ENCODE measurements around the gene PIGK. TPM values are rescaled to one million over a fixed set of nuclear protein-coding genes. Genes with fewer than 3 reads are reported as not detected.

Gene PIGK
- polyA plus RNA-seq, 1 donor (not counting 4 experiments of a cell fraction or from before 2014, with no cell fraction given), result 29.4 TPM

GRCh38 chr1:77095236-77095635 is 124.0 kb downstream of the PIGK start:
- dilution Hi-C loops (cut with MboI; ENCODE audit: extremely low pct_ligation_motif_present, low sequenced_read_pairs), result no loop called here
- Histone ChIP-seq H3K27me3 (ENCODE audit: control insufficient read depth, extremely low read depth, insufficient read depth, low read length) (no peaks in the 10 kb centered on the region), H3K27ac (ENCODE audit: control insufficient read depth, insufficient read depth, low read length) (no peak overlapping the region), H3K9ac (ENCODE audit: control insufficient read depth, extremely low read depth, insufficient read depth, low read length) (no peak overlapping the region), H3K4me1 (ENCODE audit: control insufficient read depth, extremely low read depth, insufficient read depth, low read length) (no peaks in the 10 kb centered on the region), H3K9me1 (ENCODE audit: control insufficient read depth, extremely low read depth, insufficient read depth, low read length) (no peaks in the 10 kb centered on the region), H3K4me3 (ENCODE audit: control insufficient read depth in 2 of 3, extremely low read depth in 1 of 3, insufficient read depth in 2 of 3, low read depth in 1 of 3, low read length in 3 of 3) (no peak overlapping the region), H3K36me3 (ENCODE audit: control insufficient read depth in 2 of 2, extremely low read depth in 1 of 2, insufficient read depth in 2 of 2, low read length in 2 of 2) (peaks cover 0 to 2% of the 10 kb centered on the region in 2 experiments), H4K20me1 (ENCODE audit: control insufficient read depth, extremely low read depth, insufficient read depth, low read length) (no peaks in the 10 kb centered on the region), H2AFZ (ENCODE audit: control insufficient read depth, low read length) (no peak overlapping the region), H3K79me2 (ENCODE audit: control insufficient read depth, insufficient read depth, low read length) (no peaks in the 10 kb centered on the region), H3K4me2 (ENCODE audit: control insufficient read depth, extremely low read depth, insufficient read depth, low read depth, low read length) (no peak overlapping the region), H3K9me3 (ENCODE audit: control insufficient read depth, low read depth, low read length) (no peaks in the 10 kb centered on the region)
- FAIRE-seq, result no peak
- TF ChIP-seq CTCF (optimal IDR thresholded peaks at IDR 0.05 in 1 of 3, IDR thresholded peaks at IDR 0.05 in 1 of 3, conservative IDR thresholded peaks at IDR 0.05 in 1 of 3; ENCODE audit: extremely low read depth in 1 of 3, insufficient read depth in 2 of 3, low read length in 3 of 3) (no peak), EZH2 (IDR thresholded peaks at IDR 0.05; ENCODE audit: low read length) (no peak)
- DNase-seq (ENCODE audit: low read depth, low spot score), result no peak

DNA sequence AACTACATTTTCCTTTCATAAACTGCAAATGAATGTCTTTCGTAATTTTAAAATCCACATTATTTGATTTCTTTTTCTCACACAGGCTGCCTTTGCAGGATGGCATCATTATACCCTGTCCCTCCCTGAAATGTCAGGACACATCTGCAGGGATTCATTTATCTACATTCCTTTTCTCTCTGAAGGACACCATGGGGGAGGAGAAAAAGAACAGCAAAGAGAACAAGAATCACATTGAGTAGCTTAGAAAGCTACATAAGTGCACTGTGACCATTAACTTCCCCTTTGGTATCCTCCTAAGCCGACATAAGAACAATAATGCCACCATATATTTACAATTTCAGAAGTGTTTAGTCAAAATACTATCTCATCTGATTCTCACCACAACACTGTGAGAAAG is 129.5 kb downstream of the PIGK start:
- DNase-seq (ENCODE audit: low read depth, low spot score) (no peak), FAIRE-seq (no peak)
- Histone ChIP-seq H3K9me3 (ENCODE audit: control insufficient read depth, low read depth, low read length) (no peaks in the 10 kb centered on the region), H3K79me2 (ENCODE audit: control insufficient read depth, insufficient read depth, low read length) (no peaks in the 10 kb centered on the region), H3K4me1 (ENCODE audit: control insufficient read depth, extremely low read depth, insufficient read depth, low read length) (no peaks in the 10 kb centered on the region), H3K36me3 (ENCODE audit: control insufficient read depth in 2 of 2, extremely low read depth in 1 of 2, insufficient read depth in 2 of 2, low read length in 2 of 2) (peaks cover 0 to 4% of the 10 kb centered on the region in 2 experiments), H4K20me1 (ENCODE audit: control insufficient read depth, extremely low read depth, insufficient read depth, low read length) (no peaks in the 10 kb centered on the region), H3K4me2 (ENCODE audit: control insufficient read depth, extremely low read depth, insufficient read depth, low read depth, low read length) (no peak overlapping the region), H3K9me1 (ENCODE audit: control insufficient read depth, extremely low read depth, insufficient read depth, low read length) (no peaks in the 10 kb centered on the region), H3K27me3 (ENCODE audit: control insufficient read depth, extremely low read depth, insufficient read depth, low read length) (no peaks in the 10 kb centered on the region), H3K27ac (ENCODE audit: control insufficient read depth, insufficient read depth, low read length) (no peak overlapping the region), H3K9ac (ENCODE audit: control insufficient read depth, extremely low read depth, insufficient read depth, low read length) (no peak overlapping the region), H3K4me3 (ENCODE audit: control insufficient read depth in 2 of 3, extremely low read depth in 1 of 3, insufficient read depth in 2 of 3, low read depth in 1 of 3, low read length in 3 of 3) (no peak overlapping the region), H2AFZ (ENCODE audit: control insufficient read depth, low read length) (no peak overlapping the region)
- no peak for TF ChIP-seq CTCF (optimal IDR thresholded peaks at IDR 0.05 in 1 of 3, IDR thresholded peaks at IDR 0.05 in 1 of 3, conservative IDR thresholded peaks at IDR 0.05 in 1 of 3; ENCODE audit: extremely low read depth in 1 of 3, insufficient read depth in 2 of 3, low read length in 3 of 3)
- TF ChIP-seq EZH2 (IDR thresholded peaks at IDR 0.05; ENCODE audit: low read length), result no peak
- dilution Hi-C loops (cut with MboI; ENCODE audit: extremely low pct_ligation_motif_present, low sequenced_read_pairs), result no loop called here

Data from keratinocyte (primary cell).